Measurements from ENCODE around the gene PGBD5.
"Not testable (repeated sequence)": the region's sequence is repeated elsewhere in the genome, so short reads cannot be mapped to it uniquely, and the experiment has no call there.

The PGBD5 gene

DNA sequence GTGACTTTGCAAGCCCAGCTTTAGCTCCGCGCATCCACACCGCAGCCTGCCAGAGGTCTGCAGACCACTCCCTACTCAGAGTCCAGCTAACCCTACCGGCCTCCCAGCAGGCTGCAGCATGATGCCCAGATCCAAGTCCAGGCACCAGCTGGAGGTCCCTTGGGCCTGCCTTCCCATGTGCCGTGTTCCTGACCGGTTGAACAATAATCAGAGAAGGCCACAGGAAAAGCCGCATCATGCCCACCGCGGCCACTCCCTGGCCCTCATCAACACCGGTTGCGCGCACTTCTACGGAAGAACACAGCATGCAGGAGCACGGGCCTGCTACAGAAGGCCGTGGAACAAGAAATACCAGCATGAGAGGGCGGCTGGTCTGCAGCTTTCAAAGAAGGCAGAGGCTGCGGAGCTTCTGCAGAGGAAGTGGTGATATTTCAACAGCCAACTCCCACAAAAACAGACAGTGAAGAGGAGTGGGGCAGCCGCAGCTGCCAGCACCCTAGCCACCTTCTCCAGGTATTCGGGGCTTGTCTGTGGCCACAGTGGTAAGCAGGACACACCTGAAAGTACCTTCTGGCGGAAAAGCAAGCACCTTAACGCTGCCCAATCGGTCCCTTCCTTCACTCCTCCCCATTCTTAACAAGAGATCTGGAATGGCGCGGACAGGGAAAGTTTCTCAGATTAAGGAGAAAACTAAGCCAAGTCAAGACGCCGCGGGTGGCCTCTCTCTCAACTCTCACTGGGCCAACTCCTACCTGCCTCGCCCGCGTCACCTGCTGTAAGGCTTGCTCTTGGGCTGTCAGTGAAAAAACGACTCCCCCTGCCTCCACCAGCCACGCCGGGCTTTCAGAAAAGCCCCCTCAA is 1.5 kb downstream of the PGBD5 start:
- DNase-seq, result peak; percentile 17 to 22

DNA sequence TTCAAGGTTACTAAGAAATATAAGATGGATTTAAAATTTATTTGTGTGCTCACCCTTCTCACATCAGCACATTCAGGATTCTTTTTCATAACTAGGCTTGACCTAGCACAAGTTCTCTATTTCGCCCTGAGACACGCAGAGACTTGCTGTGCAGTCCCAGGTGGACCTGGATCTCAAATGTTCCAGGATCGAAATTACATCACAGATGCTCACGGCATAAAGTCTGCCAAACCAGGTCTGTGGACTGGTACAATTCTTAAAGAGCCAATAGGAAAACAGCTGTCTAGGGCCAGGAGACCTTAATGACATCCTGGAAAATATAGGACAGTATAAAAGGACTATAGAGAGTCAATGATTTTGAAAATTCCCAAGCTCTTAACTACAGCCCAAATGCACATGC is 2.2 kb downstream of the PGBD5 start:
- no peak for DNase-seq

DNA sequence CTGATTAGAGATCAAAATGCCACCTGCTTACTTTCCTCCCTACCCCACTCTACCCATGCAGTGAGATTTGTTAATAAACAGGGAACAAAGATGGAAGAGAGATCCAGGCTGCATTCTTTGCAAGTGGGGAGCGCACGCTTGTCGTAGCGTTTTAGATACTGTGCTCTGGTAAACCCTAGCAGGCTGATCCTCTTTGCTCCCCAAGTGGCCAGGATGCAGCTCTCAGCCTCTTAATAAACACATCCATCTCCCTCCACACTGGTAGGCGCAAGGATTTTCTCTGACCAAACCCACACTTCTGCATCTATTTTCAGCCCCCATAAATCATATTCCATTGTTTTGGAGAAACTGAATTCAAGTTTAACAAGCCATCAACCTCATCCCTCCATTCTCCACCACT is 2.9 kb downstream of the PGBD5 start:
- DNase-seq, result no peak

DNA sequence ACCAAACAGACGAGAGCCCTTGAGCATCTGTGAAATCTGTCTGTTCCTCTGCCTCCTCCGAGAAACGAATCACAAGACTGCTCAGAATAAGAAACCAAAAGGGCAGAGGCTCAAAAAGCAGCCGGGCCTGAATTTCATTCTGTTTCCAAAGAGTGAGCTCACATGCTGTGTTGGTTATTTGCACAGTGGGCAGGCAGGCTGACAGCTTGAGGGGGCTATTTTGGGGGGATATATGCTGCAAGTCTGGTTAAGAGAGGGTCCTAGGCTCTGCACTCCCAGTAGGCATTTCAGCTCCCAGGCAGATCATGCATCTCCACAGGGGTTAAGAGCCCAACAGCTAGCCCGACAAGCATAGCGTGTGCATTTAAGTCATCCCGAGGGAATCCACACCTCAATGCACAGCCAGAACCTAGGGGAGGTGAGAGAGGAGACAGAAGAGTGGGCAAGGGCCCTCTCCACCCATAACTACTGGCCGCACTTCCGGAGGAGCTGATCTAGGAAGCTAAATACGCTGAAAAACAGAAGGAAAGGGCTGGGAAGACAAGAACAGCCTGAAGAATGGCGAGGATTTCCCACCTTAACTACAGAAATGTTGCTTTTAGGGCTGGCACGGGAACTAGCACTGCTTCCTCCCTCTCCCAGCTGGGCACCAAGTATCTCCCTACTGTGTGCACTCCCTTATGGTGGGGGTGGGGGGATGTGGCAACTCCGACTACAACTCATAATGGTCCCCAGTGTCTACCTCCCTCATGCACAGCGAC is 3.7 kb downstream of the PGBD5 start:
- no peak for DNase-seq

DNA sequence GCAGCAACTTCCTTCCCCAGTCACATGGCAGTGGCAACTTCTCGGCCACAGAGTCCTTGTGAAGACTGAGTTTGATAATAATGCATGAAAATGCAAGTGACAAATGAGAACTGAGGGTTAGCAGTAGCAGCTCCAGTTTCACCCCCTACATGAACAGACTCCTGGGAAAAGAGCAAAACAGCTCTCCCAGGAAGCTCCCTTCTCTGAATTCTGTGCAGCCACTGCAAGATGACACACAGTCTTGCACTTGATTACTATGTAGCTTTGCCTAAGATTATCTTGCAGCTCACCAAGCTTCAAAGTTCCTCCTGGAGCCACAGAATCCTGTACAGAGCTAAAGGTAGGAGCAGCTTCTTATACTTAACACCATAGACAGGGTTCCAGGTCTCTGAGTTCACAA is 4.7 kb downstream of the PGBD5 start:
- DNase-seq, result no peak

DNA sequence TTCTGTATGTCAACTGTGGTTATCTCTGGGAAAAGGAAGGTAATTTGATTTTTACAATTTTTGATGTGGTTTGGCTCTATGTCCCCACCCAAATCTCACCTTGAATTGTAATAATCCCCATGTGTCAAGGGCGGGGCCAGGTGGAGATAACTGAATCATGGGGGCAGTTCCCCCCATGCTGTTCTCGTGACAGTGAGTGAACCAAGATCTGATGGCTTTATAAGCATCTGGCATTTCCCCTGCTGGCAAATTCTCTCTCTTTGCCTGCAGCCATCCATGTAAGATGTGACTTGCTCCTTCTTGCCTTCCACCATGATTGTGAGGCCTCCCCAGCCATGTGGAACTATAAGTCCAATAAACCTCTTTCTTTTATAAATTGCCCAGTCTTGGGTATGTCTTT is 5.8 kb downstream of the PGBD5 start:
- DNase-seq, result not testable (repeated sequence)

GRCh38 chr1:230416430-230416829 is 9.7 kb downstream of the PGBD5 start:
- no peak for DNase-seq

DNA sequence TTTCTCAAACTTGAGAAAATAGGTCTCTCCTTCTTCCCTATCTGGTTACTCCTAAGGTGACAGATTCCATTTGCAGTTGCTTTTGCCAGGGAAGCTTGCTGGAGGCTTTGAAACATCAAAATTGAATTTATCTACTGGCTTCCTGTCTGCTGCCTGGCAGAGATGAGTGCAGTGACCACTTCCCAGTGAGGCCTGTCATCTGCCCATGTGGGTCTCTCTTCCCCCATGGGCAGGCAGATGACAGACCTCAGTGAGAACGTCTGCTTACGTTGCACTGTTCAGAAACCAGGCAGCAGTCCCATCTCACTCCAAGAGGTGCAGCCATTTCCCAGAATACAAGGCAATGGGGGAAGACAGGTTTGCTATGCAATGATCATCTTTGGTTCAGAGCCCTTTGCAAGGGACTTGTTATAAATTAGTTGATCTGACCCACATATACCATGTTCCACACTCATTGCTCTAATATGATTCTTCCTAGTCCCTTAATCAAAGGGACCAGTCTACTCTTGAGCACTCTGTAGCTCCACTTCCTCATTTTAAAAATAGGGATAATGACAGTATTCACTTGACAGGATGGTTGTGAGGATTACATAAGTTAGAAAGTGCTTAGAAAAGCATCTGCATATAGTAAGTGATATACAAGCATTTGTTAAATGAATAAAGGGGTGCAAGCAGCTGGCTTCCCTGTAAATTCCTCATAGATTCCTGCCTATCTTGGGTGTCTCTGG is 10.6 kb downstream of the PGBD5 start:
- no peak for DNase-seq

- no peak for DNase-seq
Measured at GRCh38 chr1:230414694-230415093, 11.4 kb downstream of the PGBD5 start.

DNA sequence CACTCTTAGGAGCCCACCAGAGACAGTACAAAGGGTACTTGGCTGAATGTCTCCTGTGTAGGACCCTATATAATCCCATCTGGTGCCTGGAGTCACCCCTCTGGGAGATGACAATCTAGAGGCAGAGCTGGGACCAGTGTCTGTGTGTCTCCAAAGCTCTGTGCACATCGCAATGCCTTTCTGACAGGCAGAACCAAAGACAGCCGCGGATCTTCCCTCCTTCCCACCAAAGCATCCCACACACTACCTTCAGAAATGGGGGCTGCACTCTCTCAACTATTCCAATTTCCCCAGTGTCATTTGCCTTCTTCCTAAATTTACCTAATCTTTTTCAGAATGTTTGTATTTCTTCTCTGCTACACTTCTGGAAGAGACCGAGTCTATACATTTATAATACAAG is 12.0 kb downstream of the PGBD5 start:
- DNase-seq, result no peak

DNA sequence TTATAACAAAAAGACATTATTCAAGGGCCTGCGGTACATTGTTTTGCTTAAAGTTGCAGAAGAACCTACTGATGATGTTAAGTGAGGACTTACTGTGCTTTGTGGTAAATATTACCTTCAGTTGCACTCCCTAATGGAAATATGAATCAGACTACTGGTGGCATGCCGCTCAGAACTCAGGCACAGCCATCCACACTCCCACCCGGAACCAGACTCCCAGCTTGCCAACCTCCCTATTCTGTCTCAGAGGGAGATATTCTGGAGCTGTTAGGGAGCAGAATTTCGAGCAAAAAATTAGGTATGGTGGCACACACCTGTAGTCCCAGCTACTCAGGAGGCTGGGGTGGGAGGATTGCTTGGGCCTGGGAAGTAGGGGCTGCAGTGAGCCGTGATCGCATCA is 13.1 kb downstream of the PGBD5 start:
- DNase-seq, result no peak

DNA sequence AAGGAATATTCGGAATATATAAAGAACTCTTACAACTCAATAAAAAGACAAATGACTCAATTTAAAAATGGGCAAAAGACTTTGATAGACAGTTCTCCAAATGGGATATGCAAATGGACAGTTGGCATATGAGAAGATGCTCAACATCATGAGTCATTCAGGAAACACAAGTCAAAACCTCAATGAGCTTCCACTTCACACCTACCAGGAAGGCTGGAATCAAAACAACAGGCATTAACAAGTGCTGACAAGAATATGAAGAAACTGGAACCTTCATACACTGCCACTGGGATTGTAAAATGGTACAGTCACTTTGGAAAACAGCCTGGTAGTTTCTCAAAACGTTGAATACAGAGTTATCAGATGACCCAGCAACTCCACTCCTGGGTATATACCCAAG is 17.2 kb downstream of the PGBD5 start:
- DNase-seq, result no peak

- DNase-seq, result no peak
Measured at GRCh38 chr1:230407351-230407750, 18.8 kb downstream of the PGBD5 start.

GRCh38 chr1:230406727-230407126 is 19.4 kb downstream of the PGBD5 start:
- DNase-seq, result not testable (repeated sequence)

DNA sequence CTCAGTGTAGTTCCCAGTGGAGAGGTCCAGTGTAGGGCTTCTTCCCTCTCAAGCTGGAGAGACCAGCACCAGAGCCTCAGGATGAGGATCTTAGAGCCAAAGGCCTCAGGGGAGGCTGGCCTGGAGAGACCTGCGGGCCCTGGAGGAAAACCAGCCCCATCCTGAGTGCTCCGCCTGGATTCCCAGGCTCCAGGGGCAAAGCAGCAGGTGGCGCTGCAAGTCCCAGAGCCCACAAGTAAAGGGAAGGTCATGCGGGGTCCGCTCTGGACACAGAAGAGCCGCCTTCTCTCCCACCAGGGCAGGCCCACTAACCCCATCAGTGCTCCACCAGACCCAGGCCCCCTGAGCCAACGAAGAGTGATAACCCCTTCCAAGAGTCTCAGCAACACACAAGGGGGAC is 22.7 kb downstream of the PGBD5 start:
- DNase-seq, result no peak

DNA sequence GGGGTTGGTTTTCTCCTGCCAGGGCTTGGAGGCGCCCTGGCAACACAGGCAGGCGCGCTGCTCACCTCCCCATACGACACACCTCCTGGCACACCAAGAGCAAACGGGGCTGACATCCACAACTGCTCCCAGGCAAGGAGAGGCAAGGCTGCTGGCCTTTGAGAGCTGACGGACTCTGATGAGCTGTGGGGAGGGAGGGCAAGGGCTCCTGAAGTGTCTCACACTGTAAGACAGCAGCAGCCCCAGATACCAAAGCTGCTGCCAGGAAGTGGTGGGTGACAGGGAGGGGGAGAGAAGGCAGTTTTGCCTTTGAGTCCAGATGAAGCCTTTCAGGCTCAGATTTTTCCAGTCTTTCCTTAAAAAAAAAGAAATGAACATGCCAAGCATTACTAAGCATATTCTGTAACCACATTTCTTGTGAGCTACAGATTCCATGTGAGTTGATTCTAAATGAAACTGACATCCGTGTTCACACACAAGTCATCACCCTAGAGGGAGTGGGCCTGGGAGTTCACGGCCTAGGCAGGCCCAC is 24.3 kb downstream of the PGBD5 start:
- DNase-seq, result no peak

- no peak for DNase-seq
Measured at GRCh38 chr1:230401101-230401500, 25.0 kb downstream of the PGBD5 start.

DNA sequence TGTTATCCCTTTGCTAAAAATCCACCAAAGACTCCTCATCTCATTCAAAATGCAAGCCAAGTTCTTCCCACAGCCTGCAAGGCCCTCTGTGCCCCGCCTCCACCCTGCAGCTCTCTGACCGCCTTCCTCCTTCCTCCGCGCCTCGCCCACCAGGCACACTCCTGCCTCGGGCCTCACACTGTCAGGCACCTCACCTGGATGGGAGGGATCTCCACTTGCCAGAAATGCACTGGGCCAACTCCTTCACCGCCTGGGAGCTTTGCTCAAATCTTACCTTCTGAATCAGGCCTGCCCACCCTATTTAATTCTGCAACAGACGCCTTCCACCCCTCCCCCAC is 26.2 kb downstream of the PGBD5 start:
- DNase-seq, result no peak

DNA sequence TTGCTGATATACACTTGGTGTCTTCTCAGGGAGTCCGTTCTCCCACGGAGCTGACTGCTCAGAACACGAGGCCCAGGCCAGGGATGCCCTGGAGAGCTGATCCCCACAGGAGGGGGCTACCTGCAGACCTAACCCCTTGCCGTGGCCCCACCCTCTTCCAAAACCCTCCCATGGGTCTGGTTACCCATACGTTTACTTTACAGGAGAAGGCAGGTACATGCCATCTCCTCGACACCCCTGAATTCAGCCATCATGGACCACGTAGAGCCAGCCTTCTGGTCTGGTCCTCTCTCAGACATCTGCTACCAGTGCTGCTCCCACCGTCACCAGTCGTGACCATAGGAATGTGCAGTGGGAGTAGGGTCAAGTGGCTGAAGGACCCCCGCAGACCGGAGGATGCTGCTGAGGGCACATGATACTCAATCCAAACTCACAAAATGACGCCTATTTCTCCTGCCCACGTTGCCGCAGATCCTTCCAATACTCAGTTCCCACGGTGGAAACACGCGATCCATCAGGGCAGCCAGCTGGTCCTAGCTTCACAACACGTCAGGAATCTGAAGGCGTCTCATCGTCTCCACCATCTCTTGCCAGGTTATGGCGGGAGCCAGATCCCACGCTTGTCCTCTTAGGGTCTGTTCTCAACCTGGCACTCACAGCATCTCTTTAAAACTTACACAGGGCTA is 26.7 kb downstream of the PGBD5 start:
- DNase-seq, result no peak

GRCh38 chr1:230398856-230399255 is 27.3 kb downstream of the PGBD5 start:
- DNase-seq, result no peak

- DNase-seq, result no peak
Measured at GRCh38 chr1:230396966-230397365, 29.2 kb downstream of the PGBD5 start.

DNA sequence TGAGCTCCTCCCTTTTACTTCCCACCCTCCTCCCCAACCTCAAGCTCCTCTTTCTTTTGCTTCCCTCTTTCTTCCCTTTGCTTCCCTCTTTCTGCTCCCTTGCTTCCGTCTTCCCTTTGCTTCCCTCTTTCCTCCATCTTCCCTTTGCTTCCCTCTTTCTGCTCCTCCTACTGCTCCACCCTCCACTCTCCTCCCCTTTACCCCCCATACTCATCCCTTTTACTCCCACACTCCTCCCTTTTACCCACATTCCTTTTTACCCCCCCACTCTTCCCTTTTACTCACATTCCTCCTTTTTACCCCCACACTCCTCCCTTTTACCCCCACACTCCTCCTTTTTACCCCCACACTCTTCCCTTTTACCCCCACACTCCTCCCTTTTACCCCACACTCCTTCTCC is 30.2 kb downstream of the PGBD5 start:
- DNase-seq, result no peak

DNA sequence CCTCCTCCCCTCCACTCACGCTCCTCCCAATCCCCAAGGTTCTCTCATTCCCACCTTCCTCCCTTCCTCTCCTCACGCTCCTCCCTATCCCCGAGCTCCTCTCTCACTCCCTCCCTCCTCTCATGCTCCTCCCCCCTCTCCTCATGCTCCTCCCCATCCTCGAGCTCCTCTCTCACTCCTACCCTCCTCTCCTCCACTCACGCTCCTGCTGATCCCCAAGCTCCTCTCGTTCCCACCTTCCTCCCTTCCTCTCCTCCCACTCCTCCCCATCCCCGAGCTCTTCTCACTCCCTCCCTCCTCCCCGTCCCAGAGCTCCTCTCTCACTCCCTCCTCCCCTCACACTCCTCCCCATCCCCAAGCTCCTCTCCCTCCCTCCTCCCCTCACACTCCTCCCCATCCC is 31.4 kb downstream of the PGBD5 start:
- no peak for DNase-seq

Data from activated T-cell treated with anti-CD3 and anti-CD28 coated beads, Interleukin-2, amount 50 U/mL, for 48 hours (primary cell).